ENCODE data around the gene SFTPB.
"Not testable (repeated sequence)": the region's sequence is repeated elsewhere in the genome, so short reads cannot be mapped to it uniquely, and the experiment has no call there.

Gene SFTPB

GRCh38 chr2:85668009-85668856 is at the start of gene SFTPB:
Gene SFTPB, minus strand, starts transcription at chr2:85668199. Its CDS starts 16 bp downstream, at chr2:85668183.
- intact Hi-C loops (cut with micrococcal nuclease), result no loop called here
- H3K9me3 Mint-ChIP-seq, result no peaks in the 10 kb centered on the region
- H3K27ac Mint-ChIP-seq, result peak within 1 kb of the TSS; percentile 1
- H3K27me3 Mint-ChIP-seq, result peaks cover 5% of the 10 kb centered on the region
- H3K4me1 Mint-ChIP-seq (ENCODE audit: low read depth), result peaks cover 52% of the 10 kb centered on the region
- H3K36me3 Mint-ChIP-seq (ENCODE audit: low read depth), result no peaks in the 10 kb centered on the region
- H3K4me3 Mint-ChIP-seq, result no peak within 1 kb of the TSS

- Mint-ChIP-seq H3K27ac (no peak overlapping the region), H3K4me1 (ENCODE audit: low read depth) (peaks cover 62% of the 10 kb centered on the region), H3K9me3 (no peaks in the 10 kb centered on the region), H3K36me3 (ENCODE audit: low read depth) (no peaks in the 10 kb centered on the region), H3K27me3 (peaks cover 3% of the 10 kb centered on the region), H3K4me3 (no peak overlapping the region)
- intact Hi-C loops (cut with micrococcal nuclease), result loop anchor here (5.0 kb wide), 1 partner anchor 40 kb away; no protein-coding TSS in a partner anchor
Measured at GRCh38 chr2:85717308-85718008, 49.5 kb upstream of the SFTPB start.

- Mint-ChIP-seq H3K36me3 (ENCODE audit: low read depth) (no peaks in the 10 kb centered on the region), H3K27ac (peak overlapping the region; percentile 26), H3K27me3 (peaks cover 3% of the 10 kb centered on the region), H3K4me3 (no peak overlapping the region), H3K9me3 (no peaks in the 10 kb centered on the region), H3K4me1 (ENCODE audit: low read depth) (peaks cover 71% of the 10 kb centered on the region)
- intact Hi-C loops (cut with micrococcal nuclease), result loop anchor here (5.0 kb wide), 1 partner anchor 39 kb away; no protein-coding TSS in a partner anchor
Measured at GRCh38 chr2:85716346-85716914, 48.4 kb upstream of the SFTPB start.

GRCh38 chr2:85714841-85715240 is 46.8 kb upstream of the SFTPB start:
- intact Hi-C loops (cut with micrococcal nuclease), result loop anchor here (5.0 kb wide), 2 partner anchors 38 to 78 kb away; no protein-coding TSS in a partner anchor
- Mint-ChIP-seq H3K4me1 (ENCODE audit: low read depth) (peaks cover 81% of the 10 kb centered on the region), H3K27ac (no peak overlapping the region), H3K36me3 (ENCODE audit: low read depth) (no peaks in the 10 kb centered on the region), H3K9me3 (no peaks in the 10 kb centered on the region), H3K4me3 (no peak overlapping the region), H3K27me3 (peaks cover 2% of the 10 kb centered on the region)

- H3K4me3 Mint-ChIP-seq; H3K9me3 Mint-ChIP-seq; H3K27me3 Mint-ChIP-seq; H3K36me3 Mint-ChIP-seq (ENCODE audit: low read depth): not testable (repeated sequence)
- peak overlapping the region; percentile 67 for H3K27ac Mint-ChIP-seq
- intact Hi-C loops (cut with micrococcal nuclease), result loop anchor here (5.0 kb wide), 1 partner anchor 77 kb away; no protein-coding TSS in a partner anchor
- H3K4me1 Mint-ChIP-seq (ENCODE audit: low read depth), result peaks cover 81% of the 10 kb centered on the region
Measured at GRCh38 chr2:85714421-85714820, 46.4 kb upstream of the SFTPB start.

- Mint-ChIP-seq H3K4me1 (ENCODE audit: low read depth) (peaks cover 82% of the 10 kb centered on the region), H3K27me3 (peaks cover 2% of the 10 kb centered on the region), H3K4me3 (no peak overlapping the region), H3K9me3 (no peaks in the 10 kb centered on the region), H3K36me3 (ENCODE audit: low read depth) (no peaks in the 10 kb centered on the region), H3K27ac (peak overlapping the region; percentile 67)
- intact Hi-C loops (cut with micrococcal nuclease), result loop anchor here (5.0 kb wide), 1 partner anchor 77 kb away; no protein-coding TSS in a partner anchor
Measured at GRCh38 chr2:85713836-85714235, 45.8 kb upstream of the SFTPB start.

GRCh38 chr2:85712849-85713612 is 45.0 kb upstream of the SFTPB start:
- Mint-ChIP-seq H3K27ac (peak overlapping the region; percentile 94), H3K36me3 (ENCODE audit: low read depth) (no peaks in the 10 kb centered on the region), H3K4me3 (no peak overlapping the region), H3K4me1 (ENCODE audit: low read depth) (peaks cover 80% of the 10 kb centered on the region), H3K27me3 (no peaks in the 10 kb centered on the region), H3K9me3 (no peaks in the 10 kb centered on the region)
- intact Hi-C loops (cut with micrococcal nuclease), result loop anchor here (5.0 kb wide), 1 partner anchor 76 kb away; no protein-coding TSS in a partner anchor

- H3K27me3 Mint-ChIP-seq, result no peaks in the 10 kb centered on the region
- peak overlapping the region; percentile 55 for H3K4me3 Mint-ChIP-seq
- peak overlapping the region; percentile 94 for H3K27ac Mint-ChIP-seq
- intact Hi-C loops (cut with micrococcal nuclease), result loop anchor here (5.0 kb wide), 1 partner anchor 75 kb away; no protein-coding TSS in a partner anchor
- no peaks in the 10 kb centered on the region for H3K36me3 Mint-ChIP-seq (ENCODE audit: low read depth)
- H3K9me3 Mint-ChIP-seq, result no peaks in the 10 kb centered on the region
- peaks cover 79% of the 10 kb centered on the region for H3K4me1 Mint-ChIP-seq (ENCODE audit: low read depth)
Measured at GRCh38 chr2:85712336-85712735, 44.3 kb upstream of the SFTPB start.

GRCh38 chr2:85711578-85712060 is 43.6 kb upstream of the SFTPB start:
- Mint-ChIP-seq H3K27ac (peak overlapping the region; percentile 94), H3K4me3 (peak overlapping the region; percentile 60), H3K9me3 (no peaks in the 10 kb centered on the region)

GRCh38 chr2:85710687-85711577 is 42.9 kb upstream of the SFTPB start:
- Mint-ChIP-seq H3K4me3 (peak overlapping the region; percentile 60), H3K9me3 (no peaks in the 10 kb centered on the region), H3K36me3 (ENCODE audit: low read depth) (no peaks in the 10 kb centered on the region), H3K27me3 (no peaks in the 10 kb centered on the region), H3K4me1 (ENCODE audit: low read depth) (peaks cover 84% of the 10 kb centered on the region), H3K27ac (peak overlapping the region; percentile 94)
- intact Hi-C loops (cut with micrococcal nuclease), result loop anchor here (5.0 kb wide), 1 partner anchor 74 kb away; no protein-coding TSS in a partner anchor

More at GRCh38 chr2:85711578-85712060, 43.6 kb upstream of the SFTPB start:
- peaks cover 84% of the 10 kb centered on the region for H3K4me1 Mint-ChIP-seq (ENCODE audit: low read depth)
- no peaks in the 10 kb centered on the region for H3K27me3 Mint-ChIP-seq
- H3K36me3 Mint-ChIP-seq (ENCODE audit: low read depth), result no peaks in the 10 kb centered on the region
- intact Hi-C loops (cut with micrococcal nuclease), result loop anchor here (5.0 kb wide), 1 partner anchor 74 kb away; no protein-coding TSS in a partner anchor

- Mint-ChIP-seq H3K9me3 (no peaks in the 10 kb centered on the region), H3K36me3 (ENCODE audit: low read depth) (no peaks in the 10 kb centered on the region), H3K27me3 (no peaks in the 10 kb centered on the region), H3K4me1 (ENCODE audit: low read depth) (peaks cover 87% of the 10 kb centered on the region), H3K4me3 (no peak overlapping the region), H3K27ac (no peak overlapping the region)
- intact Hi-C loops (cut with micrococcal nuclease), result loop anchor here (5.0 kb wide), 1 partner anchor 37 kb away; no protein-coding TSS in a partner anchor
Measured at GRCh38 chr2:85709401-85709811, 41.4 kb upstream of the SFTPB start.

GRCh38 chr2:85708641-85709040 is 40.6 kb upstream of the SFTPB start:
- Mint-ChIP-seq H3K9me3 (no peaks in the 10 kb centered on the region), H3K27me3 (no peaks in the 10 kb centered on the region), H3K4me3 (no peak overlapping the region), H3K36me3 (ENCODE audit: low read depth) (no peaks in the 10 kb centered on the region), H3K4me1 (ENCODE audit: low read depth) (peaks cover 87% of the 10 kb centered on the region), H3K27ac (no peak overlapping the region)
- intact Hi-C loops (cut with micrococcal nuclease), result loop anchor here (5.0 kb wide), 1 partner anchor 36 kb away; no protein-coding TSS in a partner anchor

Data from dendritic cell treated with granulocyte-macrophage colony-stimulating factor and Interleukin-4, amounts not matched to agents 40 ng/mL and 50 ng/mL, for 4 days (primary cell).